NCI-H345 treated with DMSO at 0.1 percent for 48 hours (cell line): ENCODE results near the gene SMIM7.
A peak's percentile ranks its signal among the peaks of the same experiment; 100 is the strongest.
"Not testable (repeated sequence)": the region's sequence is repeated elsewhere in the genome, so short reads cannot be mapped to it uniquely, and the experiment has no call there.

Experiments used
- DNase-seq: peaks from one replicate; lab custom pipeline; 2025; ENCODE audit not compliant: unreplicated experiment; lab: John Stamatoyannopoulos, UW

The SMIM7 gene

GRCh38 chr19:16655727-16656126 lies 4.2 kb downstream of the SMIM7 start:
- DNase-seq: no peak

GRCh38 chr19:16654627-16655026 lies 5.3 kb downstream of the SMIM7 start:
- DNase-seq: no peak

GRCh38 chr19:16654140-16654539 lies 5.8 kb downstream of the SMIM7 start:
- no peak for DNase-seq

- no peak for DNase-seq
Measured at GRCh38 chr19:16652854-16653253, 7.1 kb downstream of the SMIM7 start.

- not testable (repeated sequence) for DNase-seq
Measured at GRCh38 chr19:16651421-16652188, 8.3 kb downstream of the SMIM7 start.

- DNase-seq: no peak
Measured at GRCh38 chr19:16650821-16651220, 9.1 kb downstream of the SMIM7 start.

GRCh38 chr19:16649734-16650133 lies 10.2 kb downstream of the SMIM7 start:
- peak; percentile 16 for DNase-seq

- DNase-seq: no peak
Measured at GRCh38 chr19:16645140-16645539, 14.8 kb downstream of the SMIM7 start.

GRCh38 chr19:16641695-16642094 lies 18.2 kb downstream of the SMIM7 start:
- no peak for DNase-seq

- no peak for DNase-seq
Measured at GRCh38 chr19:16640951-16641350, 19.0 kb downstream of the SMIM7 start.

GRCh38 chr19:16638666-16639065 lies 21.3 kb downstream of the SMIM7 start:
- no peak for DNase-seq

- no peak for DNase-seq
Measured at GRCh38 chr19:16637535-16637934, 22.4 kb downstream of the SMIM7 start.

GRCh38 chr19:16631465-16631864 lies 28.5 kb downstream of the SMIM7 start:
- DNase-seq: no peak

GRCh38 chr19:16628984-16629691 lies 30.8 kb downstream of the SMIM7 start:
- DNase-seq: no peak

GRCh38 chr19:16628183-16628983 lies 31.6 kb downstream of the SMIM7 start, which contains the start of gene MED26:
TSS of gene MED26 (minus strand) at chr19:16628204. CDS start at chr19:16627943, 261 bp downstream.
- peak; percentile 90 for DNase-seq

- no peak for DNase-seq
Measured at GRCh38 chr19:16627928-16628182, 32.1 kb downstream of the SMIM7 start.

- no peak for DNase-seq
Measured at GRCh38 chr19:16627193-16627927, 32.6 kb downstream of the SMIM7 start.

GRCh38 chr19:16626796-16627192 lies 33.1 kb downstream of the SMIM7 start:
- no peak for DNase-seq

GRCh38 chr19:16625163-16625958 lies 34.6 kb downstream of the SMIM7 start:
- no peak for DNase-seq

GRCh38 chr19:16624236-16624635 lies 35.7 kb downstream of the SMIM7 start:
- DNase-seq: no peak
